ENCODE results near the gene PARP8. TPM values are rescaled to one million over a fixed set of nuclear protein-coding genes. Genes with fewer than 3 reads are reported as not detected.

Gene PARP8
- total RNA-seq, 3 donors from 2014 or later, result 24.3 to 41.7 (median 26.2) TPM

DNA sequence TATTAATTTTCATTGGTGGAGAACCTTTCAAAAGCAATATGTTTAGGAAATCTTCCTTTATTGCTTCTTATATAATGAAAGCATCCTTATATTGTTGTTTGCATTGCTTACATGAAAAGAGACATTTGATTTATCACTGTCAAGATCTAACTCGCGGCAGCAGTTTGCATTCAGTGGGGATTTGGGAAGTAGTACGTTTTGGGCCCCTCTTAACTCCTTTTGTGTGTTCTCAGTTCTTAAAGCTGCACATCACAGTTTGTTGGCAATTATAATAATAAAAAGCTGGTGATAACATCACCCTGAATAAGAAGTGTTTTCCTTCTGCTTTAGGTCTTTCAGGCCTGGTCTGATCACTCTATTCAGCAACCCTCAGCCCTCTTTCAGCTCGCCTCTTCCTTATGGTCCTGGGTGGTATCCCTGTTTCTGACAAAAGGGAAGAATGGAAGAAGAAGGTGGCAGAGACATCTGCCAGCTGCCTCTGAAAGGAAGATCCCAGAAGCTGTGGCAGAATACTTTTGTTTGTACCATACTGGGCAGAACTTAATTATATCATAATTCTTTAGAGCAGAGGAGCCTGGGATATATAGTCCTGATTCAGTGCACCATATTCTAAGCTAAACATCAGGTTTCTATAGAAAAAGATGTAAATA is 53.7 kb downstream of the PARP8 start:
- DNase-seq (ENCODE audit: low spot score in 2 of 2), result no peak
- Histone ChIP-seq H3K9me3 (no peaks in the 10 kb centered on the region), H3K4me3 (no peak overlapping the region), H3K27ac (no peak overlapping the region), H3K36me3 (no peaks in the 10 kb centered on the region), H3K27me3 (no peaks in the 10 kb centered on the region), H3K4me1 (no peaks in the 10 kb centered on the region)
- no peak for TF ChIP-seq POLR2AphosphoS5 (IDR thresholded peaks at IDR 0.05)
- no peak for TF ChIP-seq POLR2A (IDR thresholded peaks at IDR 0.05)
- TF ChIP-seq CTCF (IDR thresholded peaks at IDR 0.05), result no peak
- intact Hi-C loops (cut with DNase I; ENCODE audit: low total_unique reads), result no loop called here

- H3K27ac ChIP-seq, result no peak overlapping the region
- H3K9me3 ChIP-seq, result no peaks in the 10 kb centered on the region
- TF ChIP-seq POLR2A (IDR thresholded peaks at IDR 0.05) (no peak), CTCF (IDR thresholded peaks at IDR 0.05) (no peak)
- H3K27me3 ChIP-seq, result no peaks in the 10 kb centered on the region
- no peaks in the 10 kb centered on the region for H3K4me1 ChIP-seq
- H3K4me3 ChIP-seq, result no peak overlapping the region
- intact Hi-C loops (cut with DNase I; ENCODE audit: low total_unique reads), result no loop called here
- no peak for DNase-seq (ENCODE audit: low spot score in 2 of 2)
- no peaks in the 10 kb centered on the region for H3K36me3 ChIP-seq
Observed at GRCh38 chr5:50722223-50722622, 55.8 kb downstream of the PARP8 start.

GRCh38 chr5:50724262-50724661 is 57.8 kb downstream of the PARP8 start:
- intact Hi-C loops (cut with DNase I; ENCODE audit: low total_unique reads), result no loop called here
- Histone ChIP-seq H3K36me3 (no peaks in the 10 kb centered on the region), H3K27me3 (no peaks in the 10 kb centered on the region), H3K4me1 (no peaks in the 10 kb centered on the region), H3K27ac (no peak overlapping the region), H3K9me3 (no peaks in the 10 kb centered on the region), H3K4me3 (no peak overlapping the region)
- TF ChIP-seq POLR2A (IDR thresholded peaks at IDR 0.05) (no peak), CTCF (IDR thresholded peaks at IDR 0.05) (no peak), POLR2AphosphoS5 (IDR thresholded peaks at IDR 0.05) (no peak)
- DNase-seq (ENCODE audit: low spot score in 2 of 2), result no peak

DNA sequence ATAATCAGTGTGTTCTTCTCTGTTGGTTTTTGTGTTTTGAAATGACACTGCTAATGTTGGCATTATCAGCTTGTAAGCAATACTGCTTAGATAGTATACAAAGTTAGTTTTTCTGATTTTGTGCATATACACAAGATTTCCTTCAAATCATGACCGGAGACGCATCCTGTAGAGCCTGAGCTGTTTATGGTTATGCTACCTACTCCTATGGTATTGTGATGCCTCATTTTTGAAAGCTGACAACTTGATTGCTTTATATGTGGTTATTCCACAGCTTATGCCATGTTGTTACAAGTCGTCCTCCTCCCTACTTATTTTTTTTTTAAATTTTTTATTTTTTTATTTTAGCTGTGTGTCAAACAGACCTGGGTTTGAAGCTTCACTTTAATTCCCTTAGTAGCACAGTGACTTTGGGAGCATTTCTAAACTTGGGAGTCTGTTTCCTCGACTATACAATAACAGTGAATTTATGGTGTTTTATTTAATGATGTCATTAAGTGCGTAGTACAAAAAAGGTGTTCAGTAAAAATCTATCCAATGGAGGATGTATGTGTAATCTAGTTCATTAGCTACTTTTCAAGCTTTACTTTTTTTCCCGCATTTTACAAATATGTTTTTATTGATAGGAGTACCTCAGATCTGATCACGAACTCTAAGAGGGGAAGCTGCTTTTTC is 59.5 kb downstream of the PARP8 start:
- H3K27ac ChIP-seq, result no peak overlapping the region
- no peak for DNase-seq (ENCODE audit: low spot score in 2 of 2)
- intact Hi-C loops (cut with DNase I; ENCODE audit: low total_unique reads), result no loop called here
- no peaks in the 10 kb centered on the region for H3K27me3 ChIP-seq
- H3K4me3 ChIP-seq, result no peak overlapping the region
- no peak for TF ChIP-seq POLR2AphosphoS5 (IDR thresholded peaks at IDR 0.05)
- no peak for TF ChIP-seq POLR2A (IDR thresholded peaks at IDR 0.05)
- TF ChIP-seq CTCF (IDR thresholded peaks at IDR 0.05), result no peak
- no peaks in the 10 kb centered on the region for H3K4me1 ChIP-seq
- H3K36me3 ChIP-seq, result no peaks in the 10 kb centered on the region
- H3K9me3 ChIP-seq, result no peaks in the 10 kb centered on the region

- Histone ChIP-seq H3K4me1 (no peaks in the 10 kb centered on the region), H3K36me3 (no peaks in the 10 kb centered on the region), H3K27ac (no peak overlapping the region), H3K27me3 (no peaks in the 10 kb centered on the region), H3K9me3 (no peaks in the 10 kb centered on the region), H3K4me3 (no peak overlapping the region)
- TF ChIP-seq POLR2A (IDR thresholded peaks at IDR 0.05) (no peak), POLR2AphosphoS5 (IDR thresholded peaks at IDR 0.05) (no peak), CTCF (IDR thresholded peaks at IDR 0.05) (no peak)
- no peak for DNase-seq (ENCODE audit: low spot score in 2 of 2)
- intact Hi-C loops (cut with DNase I; ENCODE audit: low total_unique reads), result no loop called here
Observed at GRCh38 chr5:50726475-50727148, 60.2 kb downstream of the PARP8 start.
